ENCODE data around the gene ARHGEF12.

The ARHGEF12 gene, protein sequence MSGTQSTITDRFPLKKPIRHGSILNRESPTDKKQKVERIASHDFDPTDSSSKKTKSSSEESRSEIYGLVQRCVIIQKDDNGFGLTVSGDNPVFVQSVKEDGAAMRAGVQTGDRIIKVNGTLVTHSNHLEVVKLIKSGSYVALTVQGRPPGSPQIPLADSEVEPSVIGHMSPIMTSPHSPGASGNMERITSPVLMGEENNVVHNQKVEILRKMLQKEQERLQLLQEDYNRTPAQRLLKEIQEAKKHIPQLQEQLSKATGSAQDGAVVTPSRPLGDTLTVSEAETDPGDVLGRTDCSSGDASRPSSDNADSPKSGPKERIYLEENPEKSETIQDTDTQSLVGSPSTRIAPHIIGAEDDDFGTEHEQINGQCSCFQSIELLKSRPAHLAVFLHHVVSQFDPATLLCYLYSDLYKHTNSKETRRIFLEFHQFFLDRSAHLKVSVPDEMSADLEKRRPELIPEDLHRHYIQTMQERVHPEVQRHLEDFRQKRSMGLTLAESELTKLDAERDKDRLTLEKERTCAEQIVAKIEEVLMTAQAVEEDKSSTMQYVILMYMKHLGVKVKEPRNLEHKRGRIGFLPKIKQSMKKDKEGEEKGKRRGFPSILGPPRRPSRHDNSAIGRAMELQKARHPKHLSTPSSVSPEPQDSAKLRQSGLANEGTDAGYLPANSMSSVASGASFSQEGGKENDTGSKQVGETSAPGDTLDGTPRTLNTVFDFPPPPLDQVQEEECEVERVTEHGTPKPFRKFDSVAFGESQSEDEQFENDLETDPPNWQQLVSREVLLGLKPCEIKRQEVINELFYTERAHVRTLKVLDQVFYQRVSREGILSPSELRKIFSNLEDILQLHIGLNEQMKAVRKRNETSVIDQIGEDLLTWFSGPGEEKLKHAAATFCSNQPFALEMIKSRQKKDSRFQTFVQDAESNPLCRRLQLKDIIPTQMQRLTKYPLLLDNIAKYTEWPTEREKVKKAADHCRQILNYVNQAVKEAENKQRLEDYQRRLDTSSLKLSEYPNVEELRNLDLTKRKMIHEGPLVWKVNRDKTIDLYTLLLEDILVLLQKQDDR (N-terminal part only)

DNA sequence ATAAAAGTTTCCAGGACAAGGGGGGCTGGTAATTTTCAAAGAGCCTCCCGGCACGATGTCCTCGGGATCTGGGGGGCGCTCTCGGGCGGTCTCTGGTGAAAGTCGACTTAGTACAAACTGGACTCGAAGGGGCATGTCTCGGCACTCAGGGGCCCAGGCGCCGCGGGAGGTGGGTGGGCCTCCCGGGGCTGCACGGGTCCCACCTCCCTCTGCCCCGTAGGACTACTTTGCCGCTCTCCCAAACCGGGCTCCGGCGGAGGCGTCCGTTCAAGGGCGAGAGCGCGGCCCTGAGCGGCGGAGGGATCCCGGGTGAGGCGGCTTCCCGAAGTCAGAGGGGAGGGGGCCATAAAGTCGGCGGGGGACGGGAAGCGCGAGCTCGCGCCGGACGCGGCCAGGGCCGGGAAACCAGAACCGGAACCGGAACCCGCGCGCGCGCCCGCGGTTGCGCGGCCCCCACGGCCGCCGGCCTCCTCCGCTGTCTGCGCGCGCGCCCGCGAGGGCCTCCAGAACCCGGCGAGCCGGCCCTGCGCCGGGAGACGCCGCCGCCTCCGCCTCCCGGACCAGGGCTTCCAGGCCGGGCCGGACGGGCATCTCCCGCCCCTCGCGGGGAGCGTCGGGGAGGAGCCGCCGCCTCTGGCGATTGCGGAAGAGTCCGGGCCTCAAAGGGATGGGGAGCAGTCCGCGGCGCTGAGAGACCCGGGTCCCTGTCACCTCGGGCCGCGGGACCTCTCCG is at the start of gene ARHGEF12:
Gene ARHGEF12 (plus strand): TSS at position 506 of the 733 bp plus-strand sequence. CDS start 831 bp downstream, outside the sequence.
- DNase-seq, result peak; percentile 76 to 78

DNA sequence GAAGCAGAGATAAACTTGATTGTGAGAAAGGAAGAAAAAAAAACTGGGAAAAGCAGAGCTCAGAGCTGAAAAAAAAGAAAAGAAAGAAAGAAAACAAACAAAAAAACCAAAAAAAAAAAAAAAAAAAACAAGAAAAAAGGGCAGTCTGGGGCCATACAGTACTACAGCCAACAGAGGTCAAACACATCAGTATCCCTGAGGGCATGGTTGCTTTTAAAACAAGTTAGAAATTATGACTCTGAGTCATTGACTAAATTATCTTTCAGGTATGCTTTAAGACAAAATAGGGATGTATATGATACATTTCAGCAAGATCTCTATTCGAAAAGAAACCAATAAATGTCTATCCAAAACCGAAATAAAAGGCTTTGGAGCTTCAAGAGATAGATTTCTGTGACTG is 48.2 kb upstream of the ARHGEF12 start:
- no peak for DNase-seq

DNA sequence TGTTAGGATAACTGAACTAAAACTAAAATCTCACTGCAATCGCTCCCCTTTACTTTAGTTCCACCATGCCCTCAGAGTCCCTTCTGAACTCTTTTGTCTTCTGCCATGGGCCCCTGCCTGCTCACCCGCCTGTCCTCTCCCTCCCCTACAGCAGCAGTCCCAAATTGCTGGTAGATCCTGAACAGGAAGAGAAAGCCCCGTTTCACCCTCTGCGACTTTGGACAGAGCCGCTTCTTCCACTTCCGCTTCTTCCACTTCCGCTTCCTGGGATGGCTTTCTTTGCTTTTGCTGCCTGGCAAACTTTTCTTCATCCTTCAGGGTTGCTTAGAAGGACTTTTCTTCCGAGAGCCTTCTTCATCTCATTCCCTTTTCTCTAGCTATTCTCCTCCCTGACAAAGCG is 46.8 kb upstream of the ARHGEF12 start:
- DNase-seq, result no peak

DNA sequence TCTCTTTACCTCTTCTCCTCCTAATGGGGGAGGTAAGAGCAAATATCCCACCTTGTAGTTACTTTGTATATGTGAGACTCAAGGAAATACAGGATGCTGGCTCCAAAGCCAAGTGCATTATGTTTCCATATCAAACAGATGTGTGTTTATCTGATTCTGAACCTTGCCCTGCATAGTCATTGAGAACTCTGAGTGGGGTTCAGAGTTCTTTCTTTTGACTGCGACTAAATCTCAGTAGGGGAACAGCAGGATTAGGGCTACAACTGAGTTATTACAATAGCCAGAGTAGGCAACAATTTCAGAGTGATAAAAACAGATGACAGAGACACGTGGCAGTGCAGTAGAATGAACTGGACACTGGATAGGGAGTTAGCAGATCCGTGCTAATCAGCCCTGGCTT is 45.3 kb upstream of the ARHGEF12 start:
- no peak for DNase-seq

DNA sequence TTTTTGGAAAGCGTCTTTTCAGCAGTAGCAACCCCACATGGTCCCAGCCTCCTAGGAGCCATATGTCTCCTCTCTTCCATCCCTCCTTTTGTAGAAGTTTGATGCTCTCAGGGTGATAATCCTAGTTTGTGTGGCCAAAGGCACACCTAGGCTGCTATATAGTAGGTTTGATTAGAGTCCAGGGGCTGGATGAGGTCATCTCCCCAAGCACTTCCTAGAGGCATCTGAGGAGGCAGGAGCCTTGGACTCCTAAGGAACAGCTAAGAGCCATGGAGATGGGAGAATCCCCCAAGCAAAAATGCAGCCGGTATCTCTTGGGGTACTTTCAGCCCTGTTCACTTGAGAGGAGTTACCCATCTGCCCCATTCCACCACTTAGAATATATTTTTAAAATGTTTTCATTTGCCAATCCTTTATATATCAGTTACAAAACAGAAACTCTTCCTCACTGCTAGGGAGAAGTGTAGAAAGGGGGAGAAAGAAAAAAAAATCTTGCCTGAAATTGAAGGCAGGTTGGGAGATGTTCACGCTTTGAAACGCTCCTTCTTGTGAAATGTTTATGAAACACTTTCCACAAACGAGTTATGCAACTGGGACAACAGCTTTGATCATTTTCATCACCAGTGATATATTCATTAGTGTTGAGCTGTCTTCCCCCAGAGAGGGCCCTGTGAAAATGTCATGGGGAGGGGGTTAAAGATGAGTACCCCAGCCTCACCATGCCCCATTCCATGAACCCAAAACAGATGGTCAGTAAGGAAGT is 43.0 kb upstream of the ARHGEF12 start:
- no peak for DNase-seq

DNA sequence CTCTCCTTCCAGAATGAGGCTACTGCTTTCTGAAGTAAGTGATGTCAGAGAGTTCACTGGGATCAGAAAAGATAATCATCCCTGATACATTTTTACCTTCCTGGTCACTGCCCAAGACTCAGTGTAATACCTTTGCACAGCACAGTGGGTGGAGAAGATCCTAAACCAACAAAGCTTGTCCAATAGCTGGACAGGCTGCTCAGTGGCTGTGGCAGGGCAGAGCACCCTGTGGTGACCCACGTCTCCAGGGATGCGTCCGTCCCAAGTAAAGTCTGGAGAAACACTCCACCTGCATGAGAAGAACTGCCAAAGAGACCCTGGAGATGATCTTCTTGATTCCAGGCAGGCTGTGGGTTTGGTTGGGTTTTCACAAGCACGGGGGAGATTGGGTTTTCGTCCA is 42.1 kb upstream of the ARHGEF12 start:
- DNase-seq, result no peak

DNA sequence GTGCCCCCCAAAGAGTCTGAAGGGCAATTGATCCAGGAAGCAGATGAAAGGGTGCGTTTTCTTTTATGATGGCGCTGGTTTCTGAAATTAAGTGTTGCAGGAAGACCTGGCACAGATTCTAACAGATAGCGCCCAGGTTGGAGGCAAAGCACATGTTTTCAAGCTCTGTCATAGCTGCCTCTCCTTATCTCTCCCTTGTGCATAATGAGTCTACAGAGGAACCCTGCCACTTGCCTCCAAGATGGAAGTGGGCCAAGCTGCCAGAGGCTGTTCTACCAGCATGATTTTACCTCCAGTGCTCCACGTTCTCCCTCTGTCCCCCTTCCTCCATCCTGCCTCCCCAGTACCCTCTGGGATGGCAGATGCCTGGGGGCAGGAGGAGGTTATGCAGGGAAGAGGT is 41.1 kb upstream of the ARHGEF12 start:
- no peak for DNase-seq

DNA sequence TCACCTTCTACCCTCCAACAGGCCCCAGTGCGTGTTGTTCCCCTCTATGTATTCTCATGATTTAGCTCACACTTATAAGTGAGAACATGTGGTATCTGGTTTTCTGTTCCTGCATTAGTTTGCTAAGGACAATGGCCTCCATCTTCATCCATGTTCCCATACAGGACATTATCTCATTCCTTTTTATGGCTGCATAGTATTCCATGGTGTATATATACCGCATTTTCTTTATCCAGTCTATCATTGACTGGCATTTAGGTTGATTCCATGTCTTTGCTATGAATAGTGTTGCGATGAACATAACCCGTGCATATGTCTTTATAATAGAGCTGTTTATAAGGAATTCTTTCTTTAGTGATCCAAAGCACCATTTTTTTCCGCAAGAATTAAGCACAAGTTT is 39.7 kb upstream of the ARHGEF12 start:
- DNase-seq, result no peak

DNA sequence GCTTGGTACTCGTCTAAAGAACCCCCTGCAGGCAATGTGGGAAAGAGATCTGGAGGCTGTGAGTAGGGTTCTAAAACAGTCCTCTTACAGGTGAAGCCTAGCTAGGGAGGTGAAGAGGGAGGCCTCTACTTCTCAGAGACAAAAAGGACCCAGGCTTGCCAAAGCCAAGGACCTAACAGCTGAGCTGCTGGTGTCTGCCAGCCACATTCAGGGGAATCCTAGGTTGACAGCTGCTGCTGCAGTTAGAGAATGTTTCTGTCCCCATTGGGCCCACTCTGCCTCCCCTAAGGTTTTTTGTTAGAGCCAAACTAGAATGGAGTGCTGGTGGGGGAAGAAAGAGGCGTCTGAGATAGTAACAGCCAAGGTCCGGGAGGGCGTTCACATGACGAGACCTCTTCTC is 37.8 kb upstream of the ARHGEF12 start:
- no peak for DNase-seq

DNA sequence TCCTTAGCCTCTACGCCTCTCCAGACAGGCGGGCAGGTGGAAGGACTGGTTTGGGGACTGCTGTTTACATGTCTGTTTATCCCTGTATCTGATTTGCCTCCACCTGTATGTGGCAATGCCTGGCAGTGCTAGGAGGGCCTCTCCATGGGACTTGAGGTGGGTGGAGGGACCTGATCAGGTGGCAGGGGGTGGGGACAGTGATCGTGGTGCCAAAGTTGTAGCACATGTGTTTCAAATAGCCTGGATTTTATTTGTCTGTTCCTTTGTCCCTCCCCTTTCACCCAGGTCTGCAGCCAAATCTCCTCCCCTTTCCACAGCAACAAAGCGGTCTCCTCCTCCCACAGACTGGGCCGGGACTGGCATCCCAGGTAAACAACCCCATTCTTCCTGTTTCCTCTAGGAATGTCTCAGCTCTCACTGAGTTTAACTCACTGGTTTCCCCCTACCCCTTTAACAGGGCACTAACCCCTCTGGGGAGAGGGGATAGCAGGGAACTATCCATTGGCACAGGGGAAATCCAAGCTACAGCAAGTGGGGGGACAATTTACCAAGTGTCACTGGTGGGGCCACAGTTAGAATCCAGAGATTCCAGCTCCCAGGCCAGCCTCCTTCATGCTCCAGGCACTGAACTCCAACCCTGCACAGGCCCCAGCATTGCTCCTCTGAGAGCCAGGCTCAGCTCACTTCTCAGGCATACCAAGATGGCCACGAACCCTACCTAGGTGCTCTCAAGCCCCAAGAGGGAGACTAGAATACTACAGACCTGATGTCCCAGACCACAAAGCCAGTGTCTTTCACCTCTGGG is 34.0 kb upstream of the ARHGEF12 start:
- DNase-seq, result no peak

DNA sequence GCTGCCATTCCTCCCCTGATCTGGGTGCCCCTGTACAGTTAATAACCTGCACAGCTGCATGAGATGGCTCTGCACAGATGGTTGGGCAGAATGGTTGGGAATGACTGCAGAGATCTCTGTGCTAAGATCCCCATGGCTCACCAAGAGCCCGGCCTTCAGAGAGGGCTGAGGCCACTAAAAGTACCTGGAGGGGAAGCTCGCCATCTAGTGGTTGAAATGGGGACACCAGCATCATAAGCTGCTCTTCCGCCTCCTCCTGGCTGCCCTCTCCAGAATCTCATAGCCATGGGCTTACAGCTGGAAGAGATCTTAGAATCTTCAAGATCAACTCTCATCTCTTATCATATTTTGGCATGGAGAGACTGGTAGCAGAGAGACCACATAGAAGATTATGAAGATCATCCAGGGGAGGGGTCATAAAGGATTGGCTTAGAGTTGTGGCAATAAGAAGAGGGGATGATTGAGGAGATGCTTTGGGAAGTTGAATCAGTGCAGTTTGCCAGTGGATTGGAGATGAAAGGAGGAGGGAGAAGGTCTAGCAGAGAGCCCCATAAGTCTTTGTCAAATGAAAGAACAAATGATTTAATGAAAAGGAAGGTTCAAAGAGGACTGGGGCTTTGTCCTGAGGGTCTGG is 33.1 kb upstream of the ARHGEF12 start:
- peak; percentile 41 to 59 for DNase-seq

DNA sequence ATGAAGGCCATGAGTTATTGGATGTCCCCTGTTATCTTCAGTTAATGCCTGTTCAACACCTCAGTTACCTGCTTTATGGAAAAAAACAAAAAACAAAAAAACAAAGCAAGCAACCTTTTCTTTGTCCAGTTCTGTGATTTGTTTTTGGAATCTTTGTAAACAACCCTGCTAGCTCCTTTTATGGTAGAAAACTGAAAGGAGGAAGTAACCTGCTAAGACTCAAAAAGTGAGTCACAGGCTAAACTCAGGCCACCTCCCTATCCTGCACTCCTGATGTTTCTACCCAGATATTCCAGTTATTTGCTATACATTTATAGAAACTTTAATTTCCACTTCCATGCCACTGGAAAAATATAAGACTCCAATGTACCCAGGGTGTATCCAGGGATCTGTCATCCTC is 31.7 kb upstream of the ARHGEF12 start:
- no peak for DNase-seq

DNA sequence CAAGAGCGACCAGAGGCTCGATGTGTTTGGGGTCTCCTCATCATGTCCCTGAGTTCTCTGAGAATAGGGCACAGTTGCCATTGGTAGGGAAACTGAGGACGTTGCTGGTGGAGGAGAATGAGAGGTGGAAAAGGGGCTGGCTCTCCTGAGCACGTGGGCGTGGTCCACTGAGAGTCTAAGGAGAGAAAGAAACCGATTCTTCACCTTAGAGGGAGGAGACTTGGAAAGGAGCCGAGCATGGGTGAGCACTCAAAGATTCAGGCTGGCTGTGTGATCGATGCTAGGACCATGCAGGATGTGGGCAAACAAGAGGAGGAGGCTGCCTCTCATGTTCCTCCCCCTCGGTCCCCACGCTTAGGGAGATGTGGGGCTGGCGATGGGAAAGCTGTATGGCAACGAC is 30.9 kb upstream of the ARHGEF12 start:
- DNase-seq, result no peak

DNA sequence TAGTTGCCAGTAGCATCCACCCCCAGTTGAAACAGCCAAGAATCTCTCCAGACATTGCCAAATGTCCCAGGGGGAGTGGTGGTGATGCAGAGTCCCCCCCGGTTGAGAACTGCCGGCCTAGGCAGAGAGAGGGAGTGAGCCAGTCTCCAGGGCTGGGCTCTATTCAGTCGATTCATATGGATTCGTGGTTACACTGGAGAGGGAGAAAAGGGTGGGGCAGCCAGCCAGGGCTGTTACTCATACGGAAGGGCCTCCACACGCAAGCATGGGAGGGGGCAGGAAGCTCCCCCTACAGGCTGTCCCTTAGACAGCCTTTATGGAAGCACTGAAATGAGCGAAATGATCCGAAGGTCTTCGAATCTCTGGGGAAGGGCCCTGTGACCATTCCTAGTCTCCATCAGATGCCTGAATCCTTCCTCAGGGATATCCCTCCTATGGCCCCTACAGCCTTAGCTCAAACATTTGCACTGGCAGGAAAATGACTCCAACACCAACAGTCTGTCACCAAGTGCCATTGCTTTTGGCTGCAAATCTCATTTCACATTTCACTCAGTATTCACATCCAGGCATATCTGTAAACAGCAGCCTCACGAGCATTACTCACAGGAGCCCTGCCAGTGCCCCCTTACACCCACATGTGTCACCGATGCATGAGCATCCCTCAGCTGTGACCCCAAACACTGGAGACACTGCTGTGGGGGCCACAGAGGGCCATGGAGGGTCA is 29.5 kb upstream of the ARHGEF12 start:
- no peak for DNase-seq

DNA sequence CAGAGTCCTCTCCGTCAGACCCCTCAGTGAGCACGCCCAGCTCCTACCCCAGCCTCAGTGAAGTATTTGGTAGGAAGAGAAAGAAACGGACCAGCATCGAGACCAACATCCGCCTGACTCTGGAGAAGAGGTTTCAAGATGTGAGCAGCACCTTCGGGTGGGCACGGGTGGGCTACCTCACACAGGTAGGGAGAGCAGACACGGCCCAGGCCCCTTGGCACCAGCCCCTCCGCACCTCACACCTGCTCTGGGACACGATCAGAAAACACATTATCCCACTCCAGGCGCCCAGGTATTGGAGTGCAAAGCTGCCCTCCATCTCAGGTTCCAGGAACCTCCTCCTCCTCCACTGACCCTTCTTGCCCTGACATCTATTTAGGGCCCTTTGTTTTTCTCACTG is 28.7 kb upstream of the ARHGEF12 start:
- DNase-seq, result no peak

DNA sequence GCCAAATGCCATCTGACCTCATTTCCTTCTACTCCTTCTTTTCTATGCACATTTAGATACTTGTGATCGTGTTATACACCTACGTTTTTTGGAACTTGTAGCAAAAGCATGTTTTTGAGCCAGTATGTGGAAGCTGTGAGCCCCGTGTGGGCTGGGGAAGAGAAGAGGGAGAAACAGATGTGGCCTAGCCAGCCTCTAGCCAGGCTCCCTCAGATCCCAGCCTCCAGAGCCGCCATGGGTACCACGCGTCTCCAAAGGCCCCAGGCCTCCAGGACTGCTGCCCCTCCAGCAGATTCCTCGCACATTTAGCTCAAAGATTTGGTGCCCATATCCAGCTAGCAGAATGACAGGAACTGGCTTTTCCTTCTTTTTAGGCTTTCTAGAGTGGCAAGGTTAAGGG is 28.1 kb upstream of the ARHGEF12 start:
- no peak for DNase-seq

DNA sequence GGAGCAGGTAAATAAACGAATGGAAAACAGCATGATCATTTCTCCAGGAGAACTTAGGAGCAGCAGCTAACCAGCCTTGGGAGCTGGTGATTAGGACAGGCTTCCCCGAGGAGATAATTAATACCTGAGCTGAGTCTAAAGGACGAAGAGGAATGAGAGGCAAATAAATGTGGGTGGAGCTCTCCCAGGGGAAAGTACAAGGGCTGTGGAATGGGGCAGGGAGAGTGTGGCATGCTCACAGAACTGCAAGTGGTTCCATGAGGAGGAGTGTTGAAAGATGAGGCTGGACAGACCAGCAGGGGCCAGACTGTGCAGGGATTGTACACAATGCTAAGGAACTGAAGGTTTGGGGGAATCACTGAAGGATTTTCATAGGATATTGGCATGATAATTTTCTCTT is 25.3 kb upstream of the ARHGEF12 start:
- no peak for DNase-seq

DNA sequence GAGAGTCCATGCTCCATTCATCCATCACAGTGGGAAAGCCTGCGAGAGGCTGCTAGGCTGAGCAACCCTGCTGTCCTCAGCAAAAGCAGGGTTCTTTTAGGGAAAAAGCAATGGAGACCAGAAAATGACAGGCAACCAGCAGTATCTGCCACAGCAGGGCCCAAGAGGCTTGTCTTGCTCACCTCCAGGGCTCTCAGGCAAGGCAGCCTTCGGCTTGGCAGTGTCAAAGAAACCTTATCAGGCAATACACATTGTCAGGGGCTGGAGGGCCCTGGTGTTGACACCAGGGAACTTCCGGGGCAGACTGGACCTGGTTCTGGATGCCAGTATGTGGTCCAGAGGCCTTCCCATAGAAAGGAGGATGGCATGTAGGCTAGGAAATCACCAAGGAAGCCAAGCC is 21.4 kb upstream of the ARHGEF12 start:
- no peak for DNase-seq

DNA sequence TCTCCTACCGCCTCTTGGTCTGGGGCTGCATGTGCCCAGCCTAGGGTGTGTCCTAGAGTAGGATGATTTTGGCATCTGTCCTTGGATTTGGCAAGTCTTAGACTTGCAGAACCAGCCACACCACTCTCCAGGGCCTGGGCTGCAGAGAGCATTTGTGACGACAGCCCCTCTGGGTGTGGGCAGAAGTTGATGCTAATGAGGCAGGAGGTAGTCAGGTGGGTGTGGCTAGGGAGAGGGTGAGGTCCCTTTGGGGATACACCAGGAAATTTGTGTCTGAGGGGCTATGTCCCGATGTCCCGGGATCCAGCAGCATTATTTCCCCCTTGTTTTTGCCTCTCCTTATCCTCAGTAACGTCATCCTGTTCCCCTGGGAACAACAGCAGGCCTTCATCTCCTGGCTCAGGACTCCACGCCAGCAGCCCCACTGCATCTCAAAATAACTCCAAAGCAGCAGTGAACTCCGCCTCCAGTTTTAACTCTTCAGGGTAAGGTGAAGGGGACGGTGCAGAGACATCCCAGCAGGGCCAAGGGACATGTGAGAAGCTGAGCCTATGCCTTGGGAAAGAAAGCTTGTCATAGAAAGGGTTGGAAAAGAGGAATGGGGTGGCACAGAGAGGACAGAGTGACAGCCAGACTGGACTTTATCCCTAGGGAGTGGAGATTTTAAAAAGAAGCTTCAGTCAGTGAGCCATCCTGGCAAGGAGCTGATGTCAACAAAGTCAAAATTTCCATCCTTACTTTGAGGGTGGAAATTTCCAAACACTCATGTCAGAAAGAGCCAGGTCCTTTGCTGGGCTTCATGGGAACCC is 19.1 kb upstream of the ARHGEF12 start:
- no peak for DNase-seq

All from activated CD4-positive, alpha-beta T cell treated with anti-CD3 and anti-CD28 coated beads for 4 hours (primary cell).